H1 (cell line): ENCODE results near the gene BDKRB1. TPM values are rescaled to one million over a fixed set of nuclear protein-coding genes. Genes with fewer than 3 reads are reported as not detected.

Source experiments
- CTCF ChIA-PET: fragments of 300-600 bp; sonication (Branson Sonifier 250); formaldehyde crosslinking; loops from one replicate; lab custom pipeline; 2021; ENCODE audit not compliant: partially characterized antibody; lab: Charles Lee
- POLR2A ChIA-PET: fragments of 300-600 bp; sonication (Branson Sonifier 250); formaldehyde crosslinking; loops from one replicate; lab custom pipeline; 2021; ENCODE audit warnings: inconsistent platforms; ENCODE audit not compliant: partially characterized antibody; lab: Charles Lee
- DNase-seq, 2 experiments: peaks; one replicate each; pipeline versions ENCODE4 v3.0.0 to v3.0.0-alpha.2; 2010 to 2022; ENCODE audit warnings: low spot score in 2 of 2, low read depth in 1 of 2, mixed read lengths in 1 of 2
- FAIRE-seq: peaks from 2 replicates; lab custom pipeline; 2011; peaks lifted over from hg19 to GRCh38; lab: Jason Lieb, UNC
- H2AFZ ChIP-seq: 2 replicates; pipeline ENCODE4 v1.8.1; 2012; ENCODE audit warnings: low read length, inconsistent platforms
- H2AK5ac ChIP-seq: 2 replicates; pipeline ENCODE4 v1.6.1; 2013; ENCODE audit warnings: low read depth, low read length
- H2BK120ac ChIP-seq: replicated peaks from 2 replicates; pipeline ENCODE3; 2013; ENCODE audit warnings: low read depth, low read length, inconsistent platforms
- H2BK12ac ChIP-seq: 2 replicates; pipeline ENCODE4 v1.6.1; 2013; ENCODE audit warnings: low read depth, low read length
- H2BK15ac ChIP-seq: 2 replicates; pipeline ENCODE4 v1.6.1; 2013; ENCODE audit warnings: low read length
- H2BK20ac ChIP-seq: 2 replicates; pipeline ENCODE4 v1.6.1; 2013; ENCODE audit warnings: low read length
- H2BK5ac ChIP-seq: 2 replicates; pipeline ENCODE4 v1.6.1; 2013; ENCODE audit warnings: low read depth, low read length
- H3K14ac ChIP-seq: 2 replicates; pipeline ENCODE4 v1.6.1; 2013; ENCODE audit warnings: inconsistent platforms; ENCODE audit not compliant: insufficient read length
- H3K18ac ChIP-seq: 2 replicates; pipeline ENCODE4 v1.6.1; 2013; ENCODE audit warnings: low read length; ENCODE audit errors: extremely low read depth
- H3K23ac ChIP-seq: 2 replicates; pipeline ENCODE4 v1.6.1; 2013; ENCODE audit warnings: inconsistent platforms; ENCODE audit not compliant: insufficient read length
- H3K23me2 ChIP-seq: 2 replicates; pipeline ENCODE4 v1.6.1; 2013; ENCODE audit warnings: low read depth, low read length
- H3K27ac ChIP-seq: 2 replicates; pipeline ENCODE4 v1.6.1; 2011; ENCODE audit warnings: low read depth, low read length, inconsistent platforms
- H3K27me3 ChIP-seq, 4 experiments: replicated peaks in 1 of 4; 1 replicate in 1 of 4; 2 replicates in 3 of 4; pipeline versions ENCODE4 v1.6.1 to v1.8.1; 2011 to 2013; ENCODE audit warnings: low read length in 3 of 4, mild to moderate bottlenecking in 3 of 4, inconsistent platforms in 2 of 4, mixed read lengths in 2 of 4, moderate library complexity in 1 of 4; ENCODE audit not compliant: control insufficient read depth in 3 of 4, insufficient read depth in 3 of 4; ENCODE audit errors: extremely low read depth in 1 of 4
- H3K36me3 ChIP-seq, 4 experiments: 2 replicates each; pipeline versions ENCODE4 v1.6.1 to v1.8.1; 2011 to 2013; ENCODE audit warnings: mild to moderate bottlenecking in 4 of 4, low read length in 3 of 4, moderate library complexity in 2 of 4, control low read depth in 1 of 4, inconsistent platforms in 1 of 4; ENCODE audit not compliant: insufficient read depth in 4 of 4, control insufficient read depth in 2 of 4
- H3K4ac ChIP-seq: replicated peaks from 2 replicates; pipeline ENCODE3; 2013; ENCODE audit warnings: low read length, low read depth, mixed read lengths, inconsistent platforms; ENCODE audit not compliant: insufficient read length
- H3K4me1 ChIP-seq, 4 experiments: replicated peaks in 1 of 4; 1 replicate in 1 of 4; 2 replicates in 3 of 4; pipeline versions ENCODE4 v1.6.1 to v1.8.1; 2011 to 2013; ENCODE audit warnings: low read length in 3 of 4, inconsistent platforms in 2 of 4, mixed read lengths in 1 of 4; ENCODE audit not compliant: insufficient read depth in 4 of 4, control insufficient read depth in 3 of 4
- H3K4me2 ChIP-seq, 2 experiments: 2 replicates each; pipeline versions ENCODE4 v1.6.1 to v1.8.1; 2011 to 2013; ENCODE audit warnings: low read depth in 2 of 2, low read length in 2 of 2, control low read depth in 1 of 2, inconsistent platforms in 1 of 2, mild to moderate bottlenecking in 1 of 2; ENCODE audit not compliant: insufficient read depth in 1 of 2
- H3K4me3 ChIP-seq, 4 experiments: fragments of 200-600, 300-600 bp in 1 of 4; sonication (generic), shearing (Covaris generic), sonication (Bioruptor Twin) in 1 of 4; 2 replicates each; pipeline versions ENCODE4 v1.5.1 to v1.8.1; 2011 to 2016; ENCODE audit warnings: low read length in 4 of 4, low read depth in 3 of 4, control low read depth in 2 of 4, inconsistent platforms in 2 of 4, mild to moderate bottlenecking in 2 of 4, mixed read lengths in 1 of 4, moderate library complexity in 1 of 4; ENCODE audit not compliant: insufficient read depth in 2 of 4; ENCODE audit errors: extremely low read depth in 1 of 4
- H3K56ac ChIP-seq: replicated peaks from 2 replicates; pipeline ENCODE3; 2013; ENCODE audit warnings: low read depth, mild to moderate bottlenecking, mixed read lengths, low read length, inconsistent platforms; ENCODE audit not compliant: insufficient read length
- H3K79me1 ChIP-seq: 2 replicates; pipeline ENCODE4 v1.6.1; 2013; ENCODE audit warnings: low read depth, low read length, control low read depth
- H3K79me2 ChIP-seq, 2 experiments: 2 replicates each; pipeline versions ENCODE4 v1.6.1 to v1.8.1; 2012 to 2013; ENCODE audit warnings: low read length in 2 of 2, mild to moderate bottlenecking in 2 of 2, inconsistent platforms in 1 of 2; ENCODE audit not compliant: insufficient read depth in 2 of 2, control insufficient read depth in 1 of 2
- H3K9ac ChIP-seq, 4 experiments: replicated peaks in 1 of 4; 1 replicate in 1 of 4; 2 replicates in 3 of 4; pipeline versions ENCODE4 v1.6.1 to v1.8.1; 2011 to 2013; ENCODE audit warnings: low read depth in 3 of 4, low read length in 3 of 4, control low read depth in 2 of 4, mild to moderate bottlenecking in 2 of 4, moderate library complexity in 2 of 4, inconsistent platforms in 1 of 4; ENCODE audit errors: extremely low read depth in 1 of 4
- H3K9me3 ChIP-seq, 2 experiments: 2 replicates each; pipeline versions ENCODE4 v1.6.1 to v1.8.1; 2012 to 2013; ENCODE audit warnings: mild to moderate bottlenecking in 2 of 2, moderate library complexity in 2 of 2, control low read depth in 1 of 2, inconsistent platforms in 1 of 2, low read depth in 1 of 2, low read length in 1 of 2, mixed read lengths in 1 of 2; ENCODE audit not compliant: insufficient read depth in 2 of 2
- H4K20me1 ChIP-seq, 2 experiments: replicated peaks in 1 of 2; 2 replicates each; pipeline versions ENCODE3 to v1.8.1; 2011 to 2013; ENCODE audit warnings: inconsistent platforms in 2 of 2, low read length in 2 of 2, mild to moderate bottlenecking in 1 of 2; ENCODE audit not compliant: insufficient read depth in 2 of 2, control insufficient read depth in 1 of 2
- H4K5ac ChIP-seq: 2 replicates; pipeline ENCODE4 v1.6.1; 2013; ENCODE audit warnings: low read length, low read depth, mixed read lengths, inconsistent platforms; ENCODE audit not compliant: insufficient read length
- H4K8ac ChIP-seq: 2 replicates; pipeline ENCODE4 v1.8.0; 2013; ENCODE audit warnings: mild to moderate bottlenecking, moderate library complexity, low read length, inconsistent platforms; ENCODE audit not compliant: insufficient read depth; ENCODE audit errors: extremely low read depth
- H4K91ac ChIP-seq: replicated peaks from 2 replicates; pipeline ENCODE3; 2013; ENCODE audit warnings: low read length, mixed read lengths, inconsistent platforms; ENCODE audit not compliant: insufficient read length
- BRCA1 ChIP-seq: IDR thresholded peaks from 2 replicates; pipeline ENCODE4 v1.6.1; 2012; ENCODE audit warnings: low read depth, low read length, improper control_type of control experiment
- CBX8 ChIP-seq: fragments of 300-800, 300-1000 bp; sonication (generic); IDR thresholded peaks from 2 replicates; pipeline ENCODE4 v1.7.1; 2016; ENCODE audit warnings: low read depth, low read length, borderline replicate concordance
- HDAC2 ChIP-seq, 2 experiments: fragments of 300-600 bp in 1 of 2; sonication (generic) in 1 of 2; IDR thresholded peaks; 2 replicates each; pipeline ENCODE4 v1.6.1; 2011 to 2012; ENCODE audit warnings: low read depth in 2 of 2, low read length in 2 of 2, mild to moderate bottlenecking in 2 of 2, moderate library complexity in 2 of 2, borderline replicate concordance in 1 of 2, inconsistent platforms in 1 of 2
- JUND ChIP-seq: IDR thresholded peaks from 2 replicates; pipeline ENCODE4 v1.6.1; 2011; ENCODE audit warnings: mild to moderate bottlenecking, improper control_type of control experiment, low read length
- MAFK ChIP-seq: IDR thresholded peaks from 2 replicates; pipeline ENCODE4 v1.6.1; 2012; ENCODE audit warnings: low read depth, mild to moderate bottlenecking, improper control_type of control experiment, low read length
- NANOG ChIP-seq: IDR thresholded peaks from 2 replicates; pipeline ENCODE4 v1.6.1; 2011; ENCODE audit warnings: low read length, low read depth, mild to moderate bottlenecking, inconsistent platforms; ENCODE audit not compliant: insufficient read depth, poor library complexity, severe bottlenecking
- PHF8 ChIP-seq: fragments of 200-600 bp; sonication (generic); conservative IDR thresholded peaks from 2 replicates; pipeline ENCODE4 v1.7.1; 2012; ENCODE audit warnings: low read depth, mild to moderate bottlenecking, inconsistent platforms, low read length, moderate library complexity
- POU5F1 ChIP-seq: IDR thresholded peaks from 2 replicates; pipeline ENCODE4 v1.6.1; 2011; ENCODE audit warnings: low read depth, mild to moderate bottlenecking, low read length, moderate library complexity
- RAD21 ChIP-seq, 2 experiments: IDR thresholded peaks in 1 of 2; conservative IDR thresholded peaks in 1 of 2; 2 replicates each; pipeline ENCODE4 v1.6.1; 2011; ENCODE audit warnings: low read depth in 2 of 2, low read length in 2 of 2, improper control_type of control experiment in 1 of 2, inconsistent platforms in 1 of 2, mild to moderate bottlenecking in 1 of 2, moderate library complexity in 1 of 2
- RFX5 ChIP-seq: IDR thresholded peaks from 2 replicates; pipeline ENCODE4 v1.6.1; 2011; ENCODE audit warnings: low read depth, low read length, improper control_type of control experiment, borderline replicate concordance
- SAP30 ChIP-seq: fragments of 300-600 bp; sonication (generic); IDR thresholded peaks from 2 replicates; pipeline ENCODE4 v1.7.1; 2012; ENCODE audit warnings: low read length, moderate library complexity, mild to moderate bottlenecking, inconsistent platforms; ENCODE audit not compliant: insufficient read depth, insufficient replicate concordance
- SIRT6 ChIP-seq: IDR thresholded peaks from one replicate; pipeline ENCODE4 v1.7.1; 2012; ENCODE audit warnings: low read length, inconsistent platforms
- SIX5 ChIP-seq: IDR thresholded peaks from 2 replicates; pipeline ENCODE4 v1.6.1; 2011; ENCODE audit warnings: mild to moderate bottlenecking, low read depth, low read length
- SP1 ChIP-seq: IDR thresholded peaks from 2 replicates; pipeline ENCODE4 v1.6.1; 2011; ENCODE audit warnings: low read depth, low read length
- SP4 ChIP-seq: IDR thresholded peaks from 2 replicates; pipeline ENCODE4 v1.6.1; 2012; ENCODE audit warnings: low read length, inconsistent platforms
- TAF7 ChIP-seq: optimal IDR thresholded peaks from 2 replicates; pipeline ENCODE3; 2011; ENCODE audit warnings: low read depth, mild to moderate bottlenecking, inconsistent platforms, low read length, moderate library complexity, borderline replicate concordance
- polyA plus RNA-seq, 7 experiments: library from polyadenylated mRNA; depleted of rRNA in 3 of 7; stranded (reverse) in 5 of 7; unstranded in 2 of 7; fragments of >200 nt in 5 of 7; fragments of 200-250 nt in 2 of 7; gene quantifications; 1 replicate in 5 of 7; 2 replicates in 1 of 7; 4 replicates in 1 of 7; pipeline versions ENCODE4 v1.2.1 to v1.2.3, GENCODE V29; 2011 to 2013; ENCODE audit warnings: missing spikeins in 2 of 7, mixed read lengths in 2 of 7
- total RNA-seq: library from RNA; stranded (reverse); fragmentation: NEBNext Ultra II Directional; extraction: Animal tissue kit (Norgen Biotek cat#: 25700); gene quantifications from 2 replicates; pipeline ENCODE4 v1.2.1, GENCODE V29; 2021

BDKRB1 gene
- total and polyA plus RNA-seq, 2 of the 8 experiments (the other 6 are each of a cell fraction or from before 2014, with no cell fraction given) = 0.27 TPM; not detected in 1

- Histone ChIP-seq H4K8ac (no peak overlapping the region), H3K4me2 (no peak overlapping the region), H3K27me3 (no peaks in the 10 kb centered on the region), H3K23me2 (no peaks in the 10 kb centered on the region), H3K9ac (no peak overlapping the region), H4K20me1 (no peaks in the 10 kb centered on the region), H3K4me3 (no peak overlapping the region), H3K79me1 (no peaks in the 10 kb centered on the region), H2BK15ac (no peak overlapping the region), H2BK120ac (no peak overlapping the region), H3K4ac (no peak overlapping the region), H2BK12ac (no peak overlapping the region), H3K27ac (no peak overlapping the region), H2AK5ac (no peak overlapping the region), H4K5ac (no peak overlapping the region), H3K9me3 (peaks cover 0 to 7% of the 10 kb centered on the region in 2 experiments; a peak in 2 of 4 replicates), H2BK5ac (no peak overlapping the region), H3K4me1 (no peaks in the 10 kb centered on the region), H4K91ac (no peak overlapping the region), H3K36me3 (no peaks in the 10 kb centered on the region), H3K23ac (no peak overlapping the region), H2BK20ac (no peak overlapping the region), H3K14ac (no peak overlapping the region), H2AFZ (no peak overlapping the region), H3K56ac (no peak overlapping the region), H3K79me2 (no peaks in the 10 kb centered on the region), H3K18ac (no peak overlapping the region)
- ChIA-PET CTCF (interaction anchor here (1.2 kb wide), 1 partner anchor 159 kb away, joined by 3 read pairs; no protein-coding TSS in a partner anchor), POLR2A (no interaction called here)
- FAIRE-seq (no peak), DNase-seq (no peak)
- TF ChIP-seq SIRT6 (no peak), POU5F1 (no peak), RAD21 (IDR thresholded peaks at IDR 0.05 in 1 of 2, conservative IDR thresholded peaks at IDR 0.05 in 1 of 2; ENCODE audit: low read depth in 2 of 2, low read length in 2 of 2) (no peak), SIX5 (no peak), PHF8 (no peak), NANOG (no peak), HDAC2 (IDR thresholded peaks at IDR 0.05; ENCODE audit: borderline replicate concordance in 1 of 2, low read depth in 2 of 2, low read length in 2 of 2) (no peak), RFX5 (no peak), MAFK (no peak), TAF7 (no peak), SP4 (no peak), JUND (no peak), CBX8 (no peak), SP1 (no peak), BRCA1 (no peak), SAP30 (no peak)
Observed at GRCh38 chr14:96257900-96258299, 1.9 kb downstream of the BDKRB1 start.
